MM.1S (cell line): Measurements from ENCODE around the gene FAM200B.
A peak's percentile ranks its signal among the peaks of the same experiment; 100 is the strongest.

Experiments
- DNase-seq: peaks from one replicate; pipeline ENCODE4 v3.0.0-alpha.2; 2015
- H2AFZ ChIP-seq: fragments of 300-600 bp; sonication (generic); 2 replicates; pipeline ENCODE4 v1.6.0; 2016; ENCODE audit warnings: antibody characterized with exemption, low read length
- H3F3A ChIP-seq: fragments of 300-600 bp; sonication (generic); 2 replicates; pipeline ENCODE4 v1.6.1; 2016; ENCODE audit warnings: mild to moderate bottlenecking, antibody characterized with exemption, low read length, moderate library complexity, mixed read lengths; ENCODE audit not compliant: insufficient read depth
- H3K27ac ChIP-seq: fragments of 300-600 bp; sonication (generic); 2 replicates; pipeline ENCODE4 v1.5.1; 2016; ENCODE audit warnings: mild to moderate bottlenecking, low read length
- H3K27me3 ChIP-seq: fragments of 300-600 bp; sonication (generic); replicated peaks from 2 replicates; pipeline ENCODE4 v1.6.0; 2016; ENCODE audit warnings: low read length; ENCODE audit not compliant: insufficient read depth
- H3K36me3 ChIP-seq: fragments of 300-600 bp; sonication (generic); replicated peaks from 2 replicates; pipeline ENCODE4 v1.6.1; 2016; ENCODE audit warnings: mild to moderate bottlenecking, low read length, mixed read lengths; ENCODE audit not compliant: insufficient read depth
- H3K4me1 ChIP-seq: fragments of 300-600 bp; sonication (generic); 2 replicates; pipeline ENCODE4 v1.6.1; 2016; ENCODE audit warnings: low read length, mixed read lengths
- H3K4me2 ChIP-seq: fragments of 300-600 bp; sonication (generic); 2 replicates; pipeline ENCODE4 v1.6.0; 2016; ENCODE audit warnings: low read depth, low read length
- H3K4me3 ChIP-seq: fragments of 300-600 bp; sonication (generic); 2 replicates; pipeline ENCODE4 v1.5.1; 2016; ENCODE audit warnings: low read length, mixed read lengths
- H3K79me2 ChIP-seq: fragments of 300-600 bp; sonication (generic); 2 replicates; pipeline ENCODE4 v1.6.1; 2016; ENCODE audit warnings: mixed run types, low read length, mixed read lengths
- H3K9ac ChIP-seq: fragments of 300-600 bp; sonication (generic); 2 replicates; pipeline ENCODE4 v1.6.1; 2016; ENCODE audit warnings: low read length, mixed read lengths
- H3K9me2 ChIP-seq: fragments of 300-600 bp; sonication (generic); replicated peaks from 2 replicates; pipeline ENCODE4 v1.6.1; 2016; ENCODE audit warnings: mild to moderate bottlenecking, low read length, mixed read lengths; ENCODE audit not compliant: insufficient read depth
- H3K9me3 ChIP-seq: fragments of 300-600 bp; sonication (generic); replicated peaks from 2 replicates; pipeline ENCODE4 v1.6.1; 2016; ENCODE audit warnings: mild to moderate bottlenecking, low read length, mixed read lengths; ENCODE audit not compliant: insufficient read depth
- H4K20me1 ChIP-seq: fragments of 300-600 bp; sonication (generic); 2 replicates; pipeline ENCODE4 v1.6.1; 2016; ENCODE audit warnings: mild to moderate bottlenecking, low read length, moderate library complexity, mixed read lengths; ENCODE audit not compliant: insufficient read depth
- EZH2 ChIP-seq: fragments of 300-600 bp; sonication (generic); optimal IDR thresholded peaks from 2 replicates; pipeline ENCODE3; 2017; ENCODE audit warnings: low read depth, mild to moderate bottlenecking, antibody characterized with exemption, low read length, mixed read lengths
- EZH2phosphoT487 ChIP-seq: fragments of 300-600 bp; sonication (generic); IDR thresholded peaks from 2 replicates; pipeline ENCODE4 v1.6.1; 2018; ENCODE audit warnings: antibody characterized with exemption, low read length
- TF ChIP-seq, protein P1 (sequence below): fragments of 300-600 bp; sonication (generic); IDR thresholded peaks from 2 replicates; pipeline ENCODE4 v1.5.1; 2016; ENCODE audit warnings: antibody characterized with exemption, low read length, mixed read lengths

FAM200B gene

DNA sequence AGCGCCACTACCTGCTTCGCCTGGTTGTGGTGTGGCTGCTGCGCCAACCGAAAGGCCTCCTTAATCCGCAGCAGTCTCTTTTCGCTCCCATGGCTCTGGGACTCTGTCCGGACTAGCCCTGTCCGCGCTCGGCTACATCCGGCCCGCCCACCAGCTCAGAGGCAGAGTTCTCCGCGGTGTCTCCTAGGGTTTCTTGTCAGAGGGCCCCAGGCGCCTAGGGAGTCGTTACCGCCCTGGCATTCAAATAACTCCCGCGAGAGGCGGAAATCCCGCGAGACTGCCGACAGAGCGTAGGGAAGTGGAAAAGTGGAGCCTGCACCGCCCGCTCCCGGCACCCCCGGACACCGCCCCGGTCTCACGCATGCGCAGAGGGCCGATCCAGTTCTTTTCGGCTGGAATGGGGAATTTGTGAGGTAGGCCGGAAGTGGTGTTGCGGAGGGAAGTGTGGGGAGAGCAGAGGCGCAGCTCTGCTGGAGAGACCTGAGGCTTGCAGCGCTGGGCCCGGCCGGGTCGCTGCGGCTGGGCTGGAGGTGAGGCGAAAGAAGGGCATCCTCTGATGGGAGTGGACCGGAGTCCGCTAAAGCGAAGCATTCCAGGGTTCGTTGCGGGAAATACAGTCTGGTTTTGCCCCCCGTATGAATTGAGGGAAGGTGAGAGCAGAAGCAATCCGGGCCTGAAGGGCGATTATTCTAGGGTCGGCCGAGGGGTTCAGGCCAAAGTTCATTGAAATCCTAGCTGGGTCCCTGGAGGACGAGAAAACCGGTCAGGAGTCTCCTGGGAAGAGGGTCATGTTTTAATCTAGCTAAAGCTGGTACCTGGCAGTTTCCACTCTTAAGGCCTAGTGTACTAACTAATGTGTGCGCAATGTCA, at the start of gene FAM200B:
FAM200B (plus strand) TSS at position 456 of the 870 bp plus-strand sequence. CDS start 5,151 bp downstream, outside the sequence.
- Histone ChIP-seq H3K79me2 (peaks cover 29% of the 10 kb centered on the region), H3K9me2 (no peaks in the 10 kb centered on the region), H3K36me3 (no peaks in the 10 kb centered on the region; the same call in 1 of the 2 replicates), H3F3A (peaks cover 7% of the 10 kb centered on the region), H3K9ac (peak within 1 kb of the TSS; percentile 76), H3K9me3 (no peaks in the 10 kb centered on the region), H3K4me3 (peak within 1 kb of the TSS; percentile 81), H3K4me2 (peak within 1 kb of the TSS; percentile 88), H3K4me1 (peaks cover 6% of the 10 kb centered on the region; the same call in 1 of the 2 replicates), H4K20me1 (no peaks in the 10 kb centered on the region), H3K27me3 (no peaks in the 10 kb centered on the region), H3K27ac (peak within 1 kb of the TSS; percentile 64), H2AFZ (peak within 1 kb of the TSS; percentile 93)
- DNase-seq = peak; percentile 98
- no peak for TF ChIP-seq EZH2
- TF ChIP-seq EZH2phosphoT487 = no peak
- TF ChIP-seq, protein P1, sequence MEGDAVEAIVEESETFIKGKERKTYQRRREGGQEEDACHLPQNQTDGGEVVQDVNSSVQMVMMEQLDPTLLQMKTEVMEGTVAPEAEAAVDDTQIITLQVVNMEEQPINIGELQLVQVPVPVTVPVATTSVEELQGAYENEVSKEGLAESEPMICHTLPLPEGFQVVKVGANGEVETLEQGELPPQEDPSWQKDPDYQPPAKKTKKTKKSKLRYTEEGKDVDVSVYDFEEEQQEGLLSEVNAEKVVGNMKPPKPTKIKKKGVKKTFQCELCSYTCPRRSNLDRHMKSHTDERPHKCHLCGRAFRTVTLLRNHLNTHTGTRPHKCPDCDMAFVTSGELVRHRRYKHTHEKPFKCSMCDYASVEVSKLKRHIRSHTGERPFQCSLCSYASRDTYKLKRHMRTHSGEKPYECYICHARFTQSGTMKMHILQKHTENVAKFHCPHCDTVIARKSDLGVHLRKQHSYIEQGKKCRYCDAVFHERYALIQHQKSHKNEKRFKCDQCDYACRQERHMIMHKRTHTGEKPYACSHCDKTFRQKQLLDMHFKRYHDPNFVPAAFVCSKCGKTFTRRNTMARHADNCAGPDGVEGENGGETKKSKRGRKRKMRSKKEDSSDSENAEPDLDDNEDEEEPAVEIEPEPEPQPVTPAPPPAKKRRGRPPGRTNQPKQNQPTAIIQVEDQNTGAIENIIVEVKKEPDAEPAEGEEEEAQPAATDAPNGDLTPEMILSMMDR = no peak

DNA sequence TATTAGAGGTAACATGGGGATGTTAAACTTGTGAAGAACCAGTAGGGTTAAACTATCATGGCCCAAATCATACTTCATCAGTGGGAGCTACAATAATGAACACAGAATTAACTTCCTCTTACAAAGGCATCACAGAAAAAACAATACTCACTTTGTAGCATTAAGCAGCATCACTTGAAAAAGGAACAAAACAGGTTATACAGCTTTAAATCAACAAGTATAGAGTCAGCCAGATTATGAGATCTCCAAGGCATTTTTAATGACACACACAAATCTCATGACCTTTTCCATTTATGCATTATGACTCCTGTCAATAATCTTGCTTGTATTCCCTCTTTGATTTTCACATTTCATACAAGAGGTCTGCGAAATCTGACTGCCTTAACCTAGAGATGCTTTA, 44.8 kb upstream of the FAM200B start:
- Histone ChIP-seq H3K4me2 (no peak overlapping the region), H3K27me3 (no peaks in the 10 kb centered on the region), H3K4me3 (no peak overlapping the region), H2AFZ (no peak overlapping the region), H3K36me3 (peaks cover 5% of the 10 kb centered on the region; the same call in 1 of the 2 replicates), H3F3A (no peaks in the 10 kb centered on the region), H4K20me1 (no peaks in the 10 kb centered on the region), H3K9me3 (no peaks in the 10 kb centered on the region), H3K9ac (no peak overlapping the region), H3K4me1 (no peaks in the 10 kb centered on the region), H3K27ac (no peak overlapping the region), H3K79me2 (no peaks in the 10 kb centered on the region), H3K9me2 (no peaks in the 10 kb centered on the region)
- no peak for DNase-seq
- TF ChIP-seq EZH2phosphoT487 (no peak), EZH2 (no peak)
- TF ChIP-seq, protein P1 = no peak

DNA sequence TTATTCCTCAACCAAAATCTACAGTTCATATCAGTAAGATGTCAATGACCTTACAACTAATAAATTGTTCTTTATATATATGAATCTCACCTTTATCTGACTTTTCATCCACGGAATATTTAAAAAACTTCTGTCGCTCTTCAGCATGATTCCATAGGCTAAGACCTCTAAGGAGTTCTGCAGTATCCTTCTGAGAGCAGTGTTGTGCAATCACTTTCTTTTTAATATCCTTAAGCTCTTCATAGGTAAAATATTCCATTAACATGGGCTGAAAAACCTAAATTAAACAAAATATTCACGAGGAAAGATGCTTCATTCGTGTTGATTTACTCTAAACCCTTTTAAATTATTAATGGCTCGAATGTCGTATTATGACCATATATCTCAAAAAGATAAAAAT, 43.2 kb upstream of the FAM200B start:
- no peak overlapping the region for H3K27ac ChIP-seq
- H2AFZ ChIP-seq = no peak overlapping the region
- no peaks in the 10 kb centered on the region for H4K20me1 ChIP-seq
- no peak overlapping the region for H3K4me3 ChIP-seq
- no peaks in the 10 kb centered on the region for H3K27me3 ChIP-seq
- H3K9ac ChIP-seq = no peak overlapping the region
- no peaks in the 10 kb centered on the region for H3K4me1 ChIP-seq
- no peak for DNase-seq
- H3K79me2 ChIP-seq = no peaks in the 10 kb centered on the region
- no peaks in the 10 kb centered on the region for H3K9me3 ChIP-seq
- TF ChIP-seq EZH2 (no peak), EZH2phosphoT487 (no peak)
- TF ChIP-seq, protein P1 = no peak
- H3K4me2 ChIP-seq = no peak overlapping the region
- H3K9me2 ChIP-seq = no peaks in the 10 kb centered on the region
- H3K36me3 ChIP-seq = peaks cover 5% of the 10 kb centered on the region; the same call in 1 of the 2 replicates
- no peaks in the 10 kb centered on the region for H3F3A ChIP-seq
